BLaER1 treated with 17β-estradiol and CSF1 and Interleukin-3, amounts not matched to agents 10 nM and 100 nM (cell line): ENCODE data around the gene PIK3IP1.

Source experiments
- H3K27ac ChIP-seq, 11 experiments: shearing (Covaris generic); formaldehyde crosslinking; 2 replicates each; pipeline ENCODE4 v1.8.1; 2022
- H3K27me3 ChIP-seq, 11 experiments: shearing (Covaris generic); formaldehyde crosslinking; 2 replicates each; pipeline ENCODE4 v1.8.1; 2022
- H3K36me3 ChIP-seq, 11 experiments: shearing (Covaris generic); formaldehyde crosslinking; 2 replicates each; pipeline ENCODE4 v1.8.1; 2022
- H3K4me1 ChIP-seq, 10 experiments: shearing (Covaris generic); formaldehyde crosslinking; 2 replicates each; pipeline ENCODE4 v1.8.1; 2022
- H3K4me2 ChIP-seq, 11 experiments: shearing (Covaris generic); formaldehyde crosslinking; 2 replicates each; pipeline ENCODE4 v1.8.1; 2022
- H3K4me3 ChIP-seq, 10 experiments: shearing (Covaris generic); formaldehyde crosslinking; 2 replicates each; pipeline ENCODE4 v1.8.1; 2022
- H3K9ac ChIP-seq, 11 experiments: shearing (Covaris generic); formaldehyde crosslinking; 2 replicates each; pipeline ENCODE4 v1.8.1; 2022
- H3K9me3 ChIP-seq, 11 experiments: shearing (Covaris generic); formaldehyde crosslinking; replicated peaks in 1 of 11; 2 replicates each; pipeline ENCODE4 v1.8.1; 2022
- H4K20me1 ChIP-seq, 11 experiments: shearing (Covaris generic); formaldehyde crosslinking; 2 replicates each; pipeline ENCODE4 v1.8.1; 2022
- Cebpa-rat ChIP-seq, 11 experiments: shearing (Covaris generic); IDR thresholded peaks; 2 replicates each; pipeline ENCODE4 v1.8.1; 2022

Gene PIK3IP1

GRCh38 chr22:31332886-31333285 is 40.6 kb upstream of the PIK3IP1 start:
- H3K36me3 ChIP-seq: peaks cover 97 to 100% (median 98%) of the 10 kb centered on the region in 11 experiments
- H3K4me2 ChIP-seq: peak overlapping the region; percentile 8 to 84 (median 67); a peak in 18 of 22 replicates
- H3K9me3 ChIP-seq: 0 out of 22 replicates have a peak, but pooled peaks cover 0 to 8% (median 0%) of the 10 kb centered on the region in 11 experiments
- peaks cover 29 to 77% (median 61%) of the 10 kb centered on the region in 10 experiments for H3K4me1 ChIP-seq
- no peaks in the 10 kb centered on the region for H3K27me3 ChIP-seq
- H3K4me3 ChIP-seq: no peak overlapping the region
- H4K20me1 ChIP-seq: peaks cover 48 to 99% (median 90%) of the 10 kb centered on the region in 11 experiments; a peak in 21 of 22 replicates
- no peak for TF ChIP-seq Cebpa-rat (IDR thresholded peaks at IDR 0.05)
- peak overlapping the region in 4 of 11 experiments; percentile 3 to 45 (median 8); a peak in 6 of 22 replicates for H3K9ac ChIP-seq
- peak overlapping the region in 4 of 11 experiments; percentile 12 to 55 (median 34); a peak in 4 of 22 replicates for H3K27ac ChIP-seq

- Histone ChIP-seq H3K27ac (peak overlapping the region in 6 of 11 experiments; percentile 16 to 55 (median 38); a peak in 10 of 22 replicates), H3K9me3 (peaks cover 0 to 13% (median 0%) of the 10 kb centered on the region in 11 experiments; a peak in 1 of 22 replicates), H3K27me3 (no peaks in the 10 kb centered on the region), H3K4me3 (no peak overlapping the region), H3K4me2 (peak overlapping the region in 10 of 11 experiments; percentile 18 to 84 (median 68); a peak in 16 of 22 replicates), H3K9ac (peak overlapping the region in 5 of 11 experiments; percentile 3 to 45 (median 8); a peak in 6 of 22 replicates), H3K4me1 (peaks cover 29 to 86% (median 70%) of the 10 kb centered on the region in 10 experiments), H3K36me3 (peaks cover 97 to 100% (median 98%) of the 10 kb centered on the region in 11 experiments), H4K20me1 (peaks cover 39 to 99% (median 90%) of the 10 kb centered on the region in 11 experiments; a peak in 20 of 22 replicates)
- TF ChIP-seq Cebpa-rat (IDR thresholded peaks at IDR 0.05): no peak
These were observed 39.7 kb upstream of the PIK3IP1 start for GRCh38 chr22:31332010-31332409.

GRCh38 chr22:31329453-31330215 is 37.3 kb upstream of the PIK3IP1 start:
- no peak overlapping the region for H3K4me2 ChIP-seq
- peaks cover 25 to 100% (median 77%) of the 10 kb centered on the region in 11 experiments; a peak in 20 of 22 replicates for H4K20me1 ChIP-seq
- H3K9me3 ChIP-seq: peaks cover 0 to 13% (median 0%) of the 10 kb centered on the region in 11 experiments; a peak in 1 of 22 replicates
- H3K4me1 ChIP-seq: peaks cover 29 to 81% (median 62%) of the 10 kb centered on the region in 10 experiments
- H3K36me3 ChIP-seq: peaks cover 99 to 100% (median 100%) of the 10 kb centered on the region in 11 experiments
- H3K9ac ChIP-seq: no peak overlapping the region
- H3K4me3 ChIP-seq: no peak overlapping the region
- no peaks in the 10 kb centered on the region for H3K27me3 ChIP-seq
- H3K27ac ChIP-seq: no peak overlapping the region
- TF ChIP-seq Cebpa-rat (IDR thresholded peaks at IDR 0.05): no peak

GRCh38 chr22:31329029-31329428 is 36.7 kb upstream of the PIK3IP1 start:
- H3K9me3 ChIP-seq: peaks cover 0 to 13% (median 0%) of the 10 kb centered on the region in 11 experiments; a peak in 1 of 22 replicates
- H4K20me1 ChIP-seq: peaks cover 19 to 95% (median 71%) of the 10 kb centered on the region in 11 experiments; a peak in 20 of 22 replicates
- H3K27ac ChIP-seq: no peak overlapping the region
- H3K36me3 ChIP-seq: peaks cover 98 to 100% (median 100%) of the 10 kb centered on the region in 11 experiments
- no peak overlapping the region for H3K4me3 ChIP-seq
- H3K9ac ChIP-seq: no peak overlapping the region
- TF ChIP-seq Cebpa-rat (IDR thresholded peaks at IDR 0.05): no peak
- H3K4me1 ChIP-seq: peaks cover 24 to 75% (median 56%) of the 10 kb centered on the region in 10 experiments
- no peak overlapping the region for H3K4me2 ChIP-seq
- H3K27me3 ChIP-seq: no peaks in the 10 kb centered on the region

GRCh38 chr22:31328544-31328960 is 36.3 kb upstream of the PIK3IP1 start:
- H3K27me3 ChIP-seq: no peaks in the 10 kb centered on the region
- H3K36me3 ChIP-seq: peaks cover 98 to 100% (median 100%) of the 10 kb centered on the region in 11 experiments
- H3K4me2 ChIP-seq: 0 out of 22 replicates have a peak overlapping the region, but pooled peaks of 2 of the 11 experiments have one; percentile 64 to 71
- peaks cover 0 to 13% (median 0%) of the 10 kb centered on the region in 11 experiments; a peak in 1 of 22 replicates for H3K9me3 ChIP-seq
- no peak overlapping the region for H3K27ac ChIP-seq
- no peak overlapping the region for H3K4me3 ChIP-seq
- no peak overlapping the region for H3K9ac ChIP-seq
- no peak for TF ChIP-seq Cebpa-rat (IDR thresholded peaks at IDR 0.05)
- peaks cover 19 to 70% (median 51%) of the 10 kb centered on the region in 10 experiments for H3K4me1 ChIP-seq
- H4K20me1 ChIP-seq: peaks cover 14 to 90% (median 66%) of the 10 kb centered on the region in 11 experiments; a peak in 20 of 22 replicates

GRCh38 chr22:31327806-31328543 is 35.7 kb upstream of the PIK3IP1 start:
- Histone ChIP-seq H3K4me3 (no peak overlapping the region), H3K9ac (no peak overlapping the region), H3K4me1 (peaks cover 13 to 65% (median 45%) of the 10 kb centered on the region in 10 experiments), H3K27ac (peak overlapping the region in 1 of 11 experiments; percentile 49; a peak in 1 of 22 replicates), H3K36me3 (peaks cover 97 to 100% (median 99%) of the 10 kb centered on the region in 11 experiments), H3K4me2 (peak overlapping the region in 7 of 11 experiments; percentile 54 to 71 (median 64); a peak in 10 of 22 replicates), H3K27me3 (no peaks in the 10 kb centered on the region), H3K9me3 (peaks cover 0 to 13% (median 0%) of the 10 kb centered on the region in 11 experiments; a peak in 1 of 22 replicates), H4K20me1 (peaks cover 8 to 84% (median 60%) of the 10 kb centered on the region in 11 experiments; a peak in 20 of 22 replicates)
- no peak for TF ChIP-seq Cebpa-rat (IDR thresholded peaks at IDR 0.05)

GRCh38 chr22:31326877-31327276 is 34.6 kb upstream of the PIK3IP1 start:
- TF ChIP-seq Cebpa-rat (IDR thresholded peaks at IDR 0.05): no peak
- peaks cover 0 to 13% (median 0%) of the 10 kb centered on the region in 11 experiments; a peak in 1 of 22 replicates for H3K9me3 ChIP-seq
- H3K27ac ChIP-seq: peak overlapping the region in 4 of 11 experiments; percentile 12 to 49 (median 30); a peak in 5 of 22 replicates
- H3K4me1 ChIP-seq: peaks cover 2 to 54% (median 34%) of the 10 kb centered on the region in 10 experiments; a peak in 15 of 20 replicates
- peak overlapping the region in 1 of 10 experiments; percentile 3; a peak in 2 of 20 replicates for H3K4me3 ChIP-seq
- H3K36me3 ChIP-seq: peaks cover 86 to 100% (median 98%) of the 10 kb centered on the region in 11 experiments
- H3K4me2 ChIP-seq: peak overlapping the region in 7 of 11 experiments; percentile 54 to 71 (median 64); a peak in 14 of 22 replicates
- peaks cover 0 to 73% (median 49%) of the 10 kb centered on the region in 11 experiments; a peak in 20 of 22 replicates for H4K20me1 ChIP-seq
- no peaks in the 10 kb centered on the region for H3K27me3 ChIP-seq
- no peak overlapping the region for H3K9ac ChIP-seq
